ENCODE data around the gene RBMY1E.
"Not testable (repeated sequence)": the region's sequence is repeated elsewhere in the genome, so short reads cannot be mapped to it uniquely, and the experiment has no call there.

The RBMY1E gene

GRCh38 chrY:21917932-21918331, at the start of gene RBMY1E:
Gene RBMY1E (minus strand): TSS chrY:21918032. CDS start chrY:21916054, 1,978 bp downstream.
- not testable (repeated sequence) for DNase-seq (ENCODE audit: low spot score)

GRCh38 chrY:21894426-21894825, 23.4 kb downstream of the RBMY1E start, which contains the start of gene RBMY1D:
Gene RBMY1D (minus strand): TSS chrY:21894526. CDS start chrY:21892513, 2,013 bp downstream.
- not testable (repeated sequence) for DNase-seq (ENCODE audit: low spot score)

GRCh38 chrY:21869407-21870076, 48.3 kb downstream of the RBMY1E start:
- DNase-seq (ENCODE audit: low spot score): not testable (repeated sequence)
